ENCODE data around the gene HIGD1A. TPM values are rescaled to one million over a fixed set of nuclear protein-coding genes. Genes with fewer than 3 reads are reported as not detected.
A peak's percentile ranks its signal among the peaks of the same experiment; 100 is the strongest.

The HIGD1A gene
- total and polyA plus RNA-seq, 9 of the 15 experiments (the other 6 are each of a cell fraction or from before 2014, with no cell fraction given), result 165 to 1,185 (median 333) TPM

GRCh38 chr3:42839616-42840015, 35.3 kb upstream of the HIGD1A start:
- ChIA-PET CTCF (ENCODE audit: low intra/inter-chr PET ratio) (interaction anchor here (0.7 to 1.3 kb wide), 3 partner anchors 58 to 95 kb away, joined by 3 to 16 read pairs (median 4); no protein-coding TSS in a partner anchor), POLR2A (interaction anchor here (0.7 to 1.7 kb wide), 9 partner anchors 9 to 258 kb away, joined by 3 to 5 read pairs (median 4); partner anchors contain the start of gene KLHL40)
- ATAC-seq (peak; percentile 92), FAIRE-seq (peak; percentile 84), DNase-seq (ENCODE audit: extremely low read depth in 1 of 4, low spot score in 3 of 4) (peak; percentile 69 to 86 (median 75))
- under 1% methylated on average over 7 of the region's 7 CpGs for WGBS (ENCODE audit: insufficient coverage, low coverage, missing lambda C conversion rate)
- H3K36me3 ChIP-seq (ENCODE audit: control insufficient read depth, insufficient read depth, low read length), result no peaks in the 10 kb centered on the region
- H3K4me2 ChIP-seq (ENCODE audit: insufficient read depth, low read length), result peak overlapping the region; percentile 53; the same call in 1 of the 2 replicates
- no peaks in the 10 kb centered on the region for H4K20me1 ChIP-seq (replicated peaks; ENCODE audit: control insufficient read depth, insufficient read depth, low read length)
- H3K79me2 ChIP-seq (ENCODE audit: control insufficient read depth, insufficient read depth, low read length), result no peaks in the 10 kb centered on the region
- H3K27me3 ChIP-seq (ENCODE audit: control insufficient read depth in 2 of 2, insufficient read depth in 2 of 2, low read length in 2 of 2), result peaks cover 0 to under 1% of the 10 kb centered on the region in 2 experiments; a peak in 2 of 5 replicates
- no peak overlapping the region for H3K27ac ChIP-seq (ENCODE audit: extremely low read depth, low read depth, low read length)
- no peaks in the 10 kb centered on the region for H3K9me3 ChIP-seq (replicated peaks; ENCODE audit: control insufficient read depth, insufficient read depth, low read depth, low read length)
- no peaks in the 10 kb centered on the region for H3K9me1 ChIP-seq (ENCODE audit: control insufficient read depth, insufficient read depth, low read length)
- H3K4me1 ChIP-seq (replicated peaks in 1 of 2; ENCODE audit: control insufficient read depth in 2 of 2, insufficient read depth in 2 of 2, low read length in 2 of 2), result peaks cover 10 to 26% of the 10 kb centered on the region in 2 experiments
- H2AFZ ChIP-seq (ENCODE audit: low read depth, low read length), result peak overlapping the region; percentile 49
- peak overlapping the region; percentile 27 to 70; a peak in 1 of 4 replicates for H3K9ac ChIP-seq (ENCODE audit: insufficient read depth in 1 of 2, low read depth in 2 of 2, low read length in 2 of 2)
- in situ Hi-C loops (cut with MboI) (no loop called here), intact Hi-C loops (cut with micrococcal nuclease) (loop anchor here (2.0 to 10.0 kb wide), 2 partner anchors 59 to 265 kb away; no protein-coding TSS in a partner anchor)
- no TSS peak for BruUV-seq (replicated peaks)
- H3K4me3 ChIP-seq, result no peak overlapping the region
- TF ChIP-seq JUND (IDR thresholded peaks at IDR 0.05; ENCODE audit: borderline replicate concordance, low read depth, low read length), result 0 out of 2 replicates have a peak, but pooled peaks have one; percentile 12
- no peak for TF ChIP-seq JUND (tag; IDR thresholded peaks at IDR 0.05; ENCODE audit: borderline replicate concordance, low read depth, low read length)
- peak; percentile 77 to 83 for TF ChIP-seq RAD21 (CRISPR knock-in tag; conservative IDR thresholded peaks at IDR 0.05 in 1 of 2, IDR thresholded peaks at IDR 0.05 in 1 of 2)
- peak; percentile 69; the same call in 1 of the 2 replicates for TF ChIP-seq REST (IDR thresholded peaks at IDR 0.05; ENCODE audit: borderline replicate concordance)
- no peak for TF ChIP-seq REST (CRISPR knock-in tag; IDR thresholded peaks at IDR 0.05; ENCODE audit: low read depth)
- TF ChIP-seq CTCF (IDR thresholded peaks at IDR 0.05 in 2 of 3, conservative IDR thresholded peaks at IDR 0.05 in 1 of 3; ENCODE audit: insufficient read depth in 2 of 3, low read depth in 1 of 3, low read length in 3 of 3), result peak; percentile 75 to 98 (median 94)
- no peak for TF ChIP-seq CREB1 (IDR thresholded peaks at IDR 0.05)
- TF ChIP-seq CREB1 (CRISPR knock-in tag; IDR thresholded peaks at IDR 0.05), result peak; percentile 37; the same call in 1 of the 2 replicates
- TF ChIP-seq DACH1 (IDR thresholded peaks at IDR 0.05; ENCODE audit: partially characterized antibody), result no peak
